ENCODE results near the gene CEBPZOS.

The CEBPZOS gene

DNA sequence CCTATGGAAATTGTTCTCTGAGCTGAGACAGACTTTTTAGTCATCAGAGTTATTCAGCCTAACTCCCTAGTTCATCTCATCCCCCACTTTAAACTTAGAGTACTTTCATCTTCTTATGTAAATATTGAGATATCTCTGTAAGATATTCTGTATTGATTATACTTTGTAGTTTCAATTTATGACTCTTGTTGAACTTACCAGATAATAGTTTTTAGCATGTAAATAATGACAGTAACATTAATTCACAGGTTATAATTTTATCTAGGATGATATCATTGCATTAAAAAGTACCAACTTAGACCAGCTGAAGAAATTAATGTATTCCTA is 24.7 kb upstream of the CEBPZOS start:
- no peak for TF ChIP-seq CTCF (conservative IDR thresholded peaks at IDR 0.05; ENCODE audit: low read depth)
- ChIA-PET POLR2A (ENCODE audit: low non-redundant PET) (no interaction called here), CTCF (no interaction called here)
- DNase-seq (ENCODE audit: low spot score): no peak
- no peak overlapping the region for H3K27ac ChIP-seq

DNA sequence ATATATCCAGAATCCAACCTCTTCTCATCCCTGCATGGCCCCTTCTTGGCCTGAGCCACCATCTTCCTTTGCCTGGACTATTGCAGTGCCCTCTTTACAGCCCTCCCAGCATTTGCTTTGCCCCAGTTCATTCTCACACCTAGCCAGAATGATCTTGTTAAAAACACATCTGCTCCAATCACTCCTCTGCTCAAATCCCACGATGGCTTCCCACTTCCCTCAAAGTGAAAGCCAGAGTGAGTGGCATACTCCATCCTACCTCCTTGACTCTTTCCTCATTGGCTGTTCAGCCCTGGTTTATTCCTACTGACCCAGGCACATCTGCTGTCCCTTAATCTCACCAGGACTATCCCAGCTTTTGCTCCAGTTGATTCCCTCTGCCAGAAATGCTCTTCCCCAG is 22.6 kb upstream of the CEBPZOS start:
- ChIA-PET CTCF (no interaction called here), POLR2A (ENCODE audit: low non-redundant PET) (no interaction called here)
- TF ChIP-seq CTCF (conservative IDR thresholded peaks at IDR 0.05; ENCODE audit: low read depth): no peak
- H3K27ac ChIP-seq: no peak overlapping the region
- DNase-seq (ENCODE audit: low spot score): no peak

GRCh38 chr2:37180006-37180639 is 16.2 kb upstream of the CEBPZOS start:
- no peak for DNase-seq (ENCODE audit: low spot score)
- ChIA-PET POLR2A (ENCODE audit: low non-redundant PET) (no interaction called here), CTCF (interaction anchor here (0.6 kb wide), 1 partner anchor 159 kb away, joined by 3 read pairs; no protein-coding TSS in a partner anchor)
- no peak overlapping the region for H3K27ac ChIP-seq
- no peak for TF ChIP-seq CTCF (conservative IDR thresholded peaks at IDR 0.05; ENCODE audit: low read depth)

DNA sequence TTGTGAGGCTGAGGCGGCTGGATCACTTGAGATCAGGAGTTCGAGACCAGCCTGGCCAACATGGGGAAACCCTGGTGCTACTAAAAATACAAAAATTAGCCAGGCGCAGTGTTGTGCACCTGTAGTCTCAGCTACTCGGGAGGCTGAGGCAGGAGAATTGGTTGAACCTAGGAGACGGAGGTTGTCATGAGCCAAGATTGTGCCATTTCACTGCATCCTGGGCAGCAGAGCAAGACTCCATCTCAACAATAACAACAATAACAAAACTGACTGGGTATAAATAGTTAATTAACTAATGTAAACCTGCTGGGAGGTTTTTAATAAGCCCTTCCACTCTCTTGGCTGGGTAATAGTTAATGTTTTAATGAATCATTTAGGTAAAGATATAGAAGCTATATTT is 15.7 kb upstream of the CEBPZOS start:
- no peak for DNase-seq (ENCODE audit: low spot score)
- CTCF ChIA-PET: interaction anchor here (0.6 kb wide), 1 partner anchor 159 kb away, joined by 3 read pairs; no protein-coding TSS in a partner anchor
- H3K27ac ChIP-seq: no peak overlapping the region
- TF ChIP-seq CTCF (conservative IDR thresholded peaks at IDR 0.05; ENCODE audit: low read depth): no peak
- POLR2A ChIA-PET (ENCODE audit: low non-redundant PET): no interaction called here

DNA sequence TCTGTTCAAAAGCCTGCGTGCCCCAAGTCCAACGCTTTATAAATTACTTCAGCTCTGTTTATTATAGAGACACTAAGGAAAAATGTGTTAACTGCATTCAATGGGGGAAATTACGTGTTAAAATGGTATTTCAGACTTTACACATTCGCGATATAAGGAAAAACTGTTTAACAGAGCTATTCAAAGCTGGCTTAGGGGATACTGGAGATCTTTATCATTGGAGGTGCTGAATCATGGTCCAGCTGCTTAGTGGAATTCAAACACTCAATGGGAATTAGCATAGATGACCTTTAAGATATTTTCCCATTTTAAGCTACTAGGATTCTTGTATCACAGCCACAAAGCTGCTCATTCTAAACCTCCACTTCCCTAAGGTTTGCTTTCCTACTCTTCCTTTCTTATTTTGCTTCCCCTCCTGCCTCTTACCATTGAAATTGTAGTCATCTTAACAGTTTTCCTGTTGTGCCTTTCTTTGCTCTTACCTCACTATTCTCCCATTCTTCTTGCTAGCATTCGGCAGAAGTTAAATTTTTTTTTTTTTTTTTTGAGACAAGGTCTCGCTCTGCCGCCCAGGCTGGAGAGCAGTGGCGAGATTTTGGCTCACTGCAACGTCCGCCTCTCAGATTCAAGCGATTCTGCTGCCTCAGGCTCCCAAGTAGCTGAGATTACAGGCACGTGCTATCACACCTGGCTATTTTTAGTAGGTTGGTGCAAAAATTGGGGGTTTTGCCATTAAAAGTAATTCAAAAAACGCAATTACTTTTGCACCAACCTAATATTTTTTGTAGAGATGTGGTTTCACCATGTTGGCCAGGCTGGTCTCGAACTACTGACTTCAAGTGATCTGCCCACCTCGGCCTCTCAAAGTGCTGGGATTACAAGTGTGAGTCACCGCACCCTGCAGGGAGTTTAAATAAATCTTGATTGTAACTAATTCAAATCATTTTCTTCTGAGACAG is 14.3 kb upstream of the CEBPZOS start:
- no peak overlapping the region for H3K27ac ChIP-seq
- ChIA-PET CTCF (interaction anchor here (1.0 kb wide), 1 partner anchor 14 kb away, joined by 3 read pairs; no protein-coding TSS in a partner anchor), POLR2A (ENCODE audit: low non-redundant PET) (no interaction called here)
- no peak for TF ChIP-seq CTCF (conservative IDR thresholded peaks at IDR 0.05; ENCODE audit: low read depth)
- DNase-seq (ENCODE audit: low spot score): no peak

GRCh38 chr2:37188570-37188969 is 7.7 kb upstream of the CEBPZOS start, which contains the start of gene SULT6B1:
SULT6B1 (minus strand) TSS chr2:37188670; CDS start chr2:37188640, 30 bp downstream.
- POLR2A ChIA-PET (ENCODE audit: low non-redundant PET): no interaction called here
- no peak for DNase-seq (ENCODE audit: low spot score)
- H3K27ac ChIP-seq: peak within 1 kb of the TSS; percentile 44
- TF ChIP-seq CTCF (conservative IDR thresholded peaks at IDR 0.05; ENCODE audit: low read depth): no peak
- CTCF ChIA-PET: no interaction called here

All from RWPE1 (cell line).